ENCODE data around the gene PHLDB1. TPM values are rescaled to one million over a fixed set of nuclear protein-coding genes. Genes with fewer than 3 reads are reported as not detected.
A peak's percentile ranks its signal among the peaks of the same experiment; 100 is the strongest.

PHLDB1 gene
- total and polyA plus RNA-seq, 2 of the 8 experiments (the other 6 are each of a cell fraction or from before 2014, with no cell fraction given): 53.9 to 74.8 TPM

DNA sequence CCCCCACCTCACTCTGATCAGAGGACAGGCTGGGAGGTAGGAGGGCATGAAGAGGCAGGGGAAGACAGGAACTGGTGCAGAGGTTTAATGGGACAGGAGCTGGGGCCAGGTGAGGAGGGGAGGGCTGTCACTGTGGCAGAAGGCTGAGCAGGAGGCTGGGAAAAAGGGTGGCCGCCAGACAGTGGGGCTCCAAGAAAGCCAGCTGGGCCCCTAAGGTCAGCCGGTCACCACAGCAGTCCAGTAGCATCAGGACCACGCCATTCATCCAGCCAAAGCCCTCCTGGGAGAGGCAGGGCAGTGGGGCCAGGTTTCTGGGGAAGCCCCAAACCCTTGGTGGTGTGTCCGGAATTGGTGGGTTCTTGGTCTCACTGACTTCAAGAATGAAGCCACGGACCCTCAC is 80.5 kb downstream of the PHLDB1 start:
- Histone ChIP-seq H2BK15ac (ENCODE audit: low read length) (peak overlapping the region; percentile 31), H4K91ac (replicated peaks; ENCODE audit: insufficient read length, low read length) (no peak overlapping the region), H3K18ac (ENCODE audit: extremely low read depth, low read length) (no peak overlapping the region), H3K9ac (replicated peaks in 1 of 4; ENCODE audit: extremely low read depth in 1 of 4, low read depth in 3 of 4, low read length in 3 of 4) (no peak overlapping the region), H3K9me3 (ENCODE audit: insufficient read depth in 2 of 2, low read depth in 1 of 2, low read length in 1 of 2) (no peaks in the 10 kb centered on the region), H2AK5ac (ENCODE audit: low read depth, low read length) (no peak overlapping the region), H3K23me2 (ENCODE audit: low read depth, low read length) (no peaks in the 10 kb centered on the region), H2BK12ac (ENCODE audit: low read depth, low read length) (no peak overlapping the region), H3K56ac (replicated peaks; ENCODE audit: insufficient read length, low read depth, low read length) (no peak overlapping the region), H3K4me2 (ENCODE audit: insufficient read depth in 1 of 2, low read depth in 2 of 2, low read length in 2 of 2) (no peak overlapping the region), H3K23ac (ENCODE audit: insufficient read length) (no peak overlapping the region), H2BK20ac (ENCODE audit: low read length) (no peak overlapping the region), H3K4ac (replicated peaks; ENCODE audit: insufficient read length, low read depth, low read length) (no peak overlapping the region), H3K79me2 (ENCODE audit: control insufficient read depth in 1 of 2, insufficient read depth in 2 of 2, low read length in 2 of 2) (no peaks in the 10 kb centered on the region), H2BK120ac (replicated peaks; ENCODE audit: low read depth, low read length) (no peak overlapping the region), H3K36me3 (ENCODE audit: control insufficient read depth in 2 of 4, insufficient read depth in 4 of 4, low read length in 3 of 4) (no peaks in the 10 kb centered on the region), H2AFZ (ENCODE audit: low read length) (no peak overlapping the region), H3K27me3 (replicated peaks in 1 of 4; ENCODE audit: control insufficient read depth in 3 of 4, extremely low read depth in 1 of 4, insufficient read depth in 3 of 4, low read length in 3 of 4) (no peaks in the 10 kb centered on the region), H4K8ac (ENCODE audit: extremely low read depth, insufficient read depth, low read length) (no peak overlapping the region), H3K4me1 (replicated peaks in 1 of 4; ENCODE audit: control insufficient read depth in 3 of 4, insufficient read depth in 4 of 4, low read length in 3 of 4) (peaks cover 0 to 19% (median 11%) of the 10 kb centered on the region in 4 experiments; a peak in 6 of 7 replicates), H4K20me1 (replicated peaks in 1 of 2; ENCODE audit: control insufficient read depth in 1 of 2, insufficient read depth in 2 of 2, low read length in 2 of 2) (no peaks in the 10 kb centered on the region), H3K27ac (ENCODE audit: low read depth, low read length) (no peak overlapping the region), H3K4me3 (ENCODE audit: extremely low read depth in 1 of 4, insufficient read depth in 2 of 4, low read depth in 3 of 4, low read length in 4 of 4) (no peak overlapping the region), H3K79me1 (ENCODE audit: low read depth, low read length) (no peaks in the 10 kb centered on the region), H4K5ac (ENCODE audit: insufficient read length, low read depth, low read length) (no peak overlapping the region), H3K14ac (ENCODE audit: insufficient read length) (no peak overlapping the region), H2BK5ac (ENCODE audit: low read depth, low read length) (no peak overlapping the region)
- no peak for FAIRE-seq
- 96% methylated on average over 5 of the region's 5 CpGs; no CpG with 5 or more reads in 1 of the 2 experiments for WGBS, 2 experiments (ENCODE audit: extremely low coverage in 1 of 2, insufficient coverage in 1 of 2, insufficient read length in 1 of 2, insufficient replicate concordance in 2 of 2, low coverage in 1 of 2, low lambda C conversion rate in 2 of 2, missing lambda C conversion rate in 1 of 2)
- CTCF ChIA-PET (ENCODE audit: partially characterized antibody): interaction anchor here (0.6 to 11.0 kb wide), 15 partner anchors 9 to 935 kb away, joined by 3 to 102 read pairs (median 7); partner anchors contain the start of gene TREH
- no peak for DNase-seq (ENCODE audit: low read depth in 1 of 2, low spot score in 2 of 2)
- POLR2A ChIA-PET (ENCODE audit: partially characterized antibody): interaction anchor here (0.5 to 4.9 kb wide), 11 partner anchors 16 to 133 kb away, joined by 3 to 36 read pairs (median 3); partner anchors contain the start of gene DDX6
- no peak for TF ChIP-seq JUN (IDR thresholded peaks at IDR 0.05; ENCODE audit: low read depth, low read length)
- TF ChIP-seq SRF (IDR thresholded peaks at IDR 0.05; ENCODE audit: low read depth, low read length): no peak
- no peak for TF ChIP-seq TEAD4 (IDR thresholded peaks at IDR 0.05; ENCODE audit: low read depth, low read length)
- TF ChIP-seq SIN3A (conservative IDR thresholded peaks at IDR 0.05 in 1 of 2, IDR thresholded peaks at IDR 0.05 in 1 of 2; ENCODE audit: low read depth in 1 of 2, low read length in 2 of 2): no peak

All from H1 (cell line).